Measurements from ENCODE around the gene GPRC5B.

GPRC5B gene

GRCh38 chr16:19868421-19868820 is 16.2 kb downstream of the GPRC5B start:
- no peak for DNase-seq

GRCh38 chr16:19864566-19864965 is 20.1 kb downstream of the GPRC5B start:
- no peak for DNase-seq

GRCh38 chr16:19863990-19864389 is 20.7 kb downstream of the GPRC5B start:
- no peak for DNase-seq

GRCh38 chr16:19861811-19862327 is 22.8 kb downstream of the GPRC5B start:
- no peak for DNase-seq

- DNase-seq = no peak
Observed at GRCh38 chr16:19861133-19861532, 23.5 kb downstream of the GPRC5B start.

GRCh38 chr16:19860166-19861041 is 24.2 kb downstream of the GPRC5B start:
- DNase-seq = no peak

GRCh38 chr16:19859603-19860002 is 25.0 kb downstream of the GPRC5B start:
- no peak for DNase-seq

- no peak for DNase-seq
Observed at GRCh38 chr16:19859166-19859565, 25.5 kb downstream of the GPRC5B start.

- no peak for DNase-seq
Observed at GRCh38 chr16:19858340-19859018, 26.2 kb downstream of the GPRC5B start.

GRCh38 chr16:19857593-19858339 is 26.9 kb downstream of the GPRC5B start:
- DNase-seq = no peak

GRCh38 chr16:19856120-19856519 is 28.5 kb downstream of the GPRC5B start:
- DNase-seq = no peak

GRCh38 chr16:19854543-19854876 is 30.1 kb downstream of the GPRC5B start:
- DNase-seq = no peak

GRCh38 chr16:19853742-19854542 is 30.7 kb downstream of the GPRC5B start:
- DNase-seq = no peak

GRCh38 chr16:19853132-19853741 is 31.4 kb downstream of the GPRC5B start:
- no peak for DNase-seq

GRCh38 chr16:19851476-19851875 is 33.2 kb downstream of the GPRC5B start:
- DNase-seq = no peak

- no peak for DNase-seq
Observed at GRCh38 chr16:19850131-19850817, 34.4 kb downstream of the GPRC5B start.

- DNase-seq = no peak
Observed at GRCh38 chr16:19848756-19849155, 35.9 kb downstream of the GPRC5B start.

- DNase-seq = no peak
Observed at GRCh38 chr16:19846436-19846835, 38.2 kb downstream of the GPRC5B start.

GRCh38 chr16:19844945-19845641 is 39.6 kb downstream of the GPRC5B start:
- no peak for DNase-seq

GRCh38 chr16:19843371-19843770 is 41.3 kb downstream of the GPRC5B start:
- DNase-seq = no peak

All from stimulated activated naive CD4-positive, alpha-beta T cell treated with Interleukin-2 at 50 U/mL for 16 hours (primary cell).